ENCODE measurements around the gene KDM4C.

DNA sequence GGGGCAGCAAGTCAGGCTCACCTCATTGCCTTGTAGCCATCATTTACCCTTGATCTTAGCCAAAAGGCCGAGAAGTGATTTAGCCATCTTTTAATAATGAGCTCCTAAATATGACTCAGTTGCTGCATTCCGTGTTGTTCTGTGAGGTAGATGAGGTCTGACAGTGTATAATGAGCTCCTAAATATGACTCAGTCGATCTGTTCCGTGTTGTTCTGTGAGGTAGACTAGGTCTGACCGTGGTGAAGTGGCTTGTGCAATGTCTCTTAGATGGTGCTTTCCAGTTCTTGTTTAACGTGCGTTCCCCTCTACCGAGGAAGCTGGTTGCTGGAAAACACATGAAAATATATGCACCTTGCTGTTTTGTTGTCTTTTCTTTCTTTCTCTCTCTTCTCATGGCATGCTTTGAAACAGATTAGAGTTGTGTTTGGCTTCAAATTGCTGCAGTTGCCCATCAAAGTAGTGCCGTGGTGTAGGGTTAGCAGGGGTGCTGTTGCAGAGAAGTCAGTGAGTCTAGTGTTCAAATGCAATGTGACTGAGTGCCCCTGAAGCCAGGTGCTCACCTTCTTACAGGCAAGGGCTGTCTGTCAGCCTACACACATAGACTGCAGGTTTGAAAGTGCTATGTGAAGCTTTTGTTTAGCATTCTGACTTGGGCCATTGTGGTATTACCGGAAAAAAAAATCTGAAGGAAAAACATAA, 118.6 kb downstream of the KDM4C start:
- TF ChIP-seq, protein P1, sequence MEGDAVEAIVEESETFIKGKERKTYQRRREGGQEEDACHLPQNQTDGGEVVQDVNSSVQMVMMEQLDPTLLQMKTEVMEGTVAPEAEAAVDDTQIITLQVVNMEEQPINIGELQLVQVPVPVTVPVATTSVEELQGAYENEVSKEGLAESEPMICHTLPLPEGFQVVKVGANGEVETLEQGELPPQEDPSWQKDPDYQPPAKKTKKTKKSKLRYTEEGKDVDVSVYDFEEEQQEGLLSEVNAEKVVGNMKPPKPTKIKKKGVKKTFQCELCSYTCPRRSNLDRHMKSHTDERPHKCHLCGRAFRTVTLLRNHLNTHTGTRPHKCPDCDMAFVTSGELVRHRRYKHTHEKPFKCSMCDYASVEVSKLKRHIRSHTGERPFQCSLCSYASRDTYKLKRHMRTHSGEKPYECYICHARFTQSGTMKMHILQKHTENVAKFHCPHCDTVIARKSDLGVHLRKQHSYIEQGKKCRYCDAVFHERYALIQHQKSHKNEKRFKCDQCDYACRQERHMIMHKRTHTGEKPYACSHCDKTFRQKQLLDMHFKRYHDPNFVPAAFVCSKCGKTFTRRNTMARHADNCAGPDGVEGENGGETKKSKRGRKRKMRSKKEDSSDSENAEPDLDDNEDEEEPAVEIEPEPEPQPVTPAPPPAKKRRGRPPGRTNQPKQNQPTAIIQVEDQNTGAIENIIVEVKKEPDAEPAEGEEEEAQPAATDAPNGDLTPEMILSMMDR (conservative IDR thresholded peaks at IDR 0.05; ENCODE audit: low read depth, low read length) = no peak
- no peak for TF ChIP-seq EZH2 (IDR thresholded peaks at IDR 0.05; ENCODE audit: borderline replicate concordance, low read depth, low read length, poor library complexity, severe bottlenecking)
